DOHH2 (cell line): Measurements from ENCODE around the gene MTARC2.

Experiments used
- EZH2phosphoT487 ChIP-seq: fragments of 200-600 bp; sonication (generic); IDR thresholded peaks from 2 replicates; pipeline ENCODE4 v1.6.1; 2017; ENCODE audit warnings: borderline replicate concordance, mild to moderate bottlenecking, antibody characterized with exemption, low read length, moderate library complexity, mixed read lengths
- TF ChIP-seq, protein P1 (sequence below): fragments of 200-600 bp; sonication (generic); IDR thresholded peaks from one replicate; pipeline ENCODE4 v1.5.1; 2014; ENCODE audit warnings: antibody characterized with exemption, mild to moderate bottlenecking, low read depth, low read length; ENCODE audit not compliant: poor library complexity, severe bottlenecking

- TF ChIP-seq, protein P1, sequence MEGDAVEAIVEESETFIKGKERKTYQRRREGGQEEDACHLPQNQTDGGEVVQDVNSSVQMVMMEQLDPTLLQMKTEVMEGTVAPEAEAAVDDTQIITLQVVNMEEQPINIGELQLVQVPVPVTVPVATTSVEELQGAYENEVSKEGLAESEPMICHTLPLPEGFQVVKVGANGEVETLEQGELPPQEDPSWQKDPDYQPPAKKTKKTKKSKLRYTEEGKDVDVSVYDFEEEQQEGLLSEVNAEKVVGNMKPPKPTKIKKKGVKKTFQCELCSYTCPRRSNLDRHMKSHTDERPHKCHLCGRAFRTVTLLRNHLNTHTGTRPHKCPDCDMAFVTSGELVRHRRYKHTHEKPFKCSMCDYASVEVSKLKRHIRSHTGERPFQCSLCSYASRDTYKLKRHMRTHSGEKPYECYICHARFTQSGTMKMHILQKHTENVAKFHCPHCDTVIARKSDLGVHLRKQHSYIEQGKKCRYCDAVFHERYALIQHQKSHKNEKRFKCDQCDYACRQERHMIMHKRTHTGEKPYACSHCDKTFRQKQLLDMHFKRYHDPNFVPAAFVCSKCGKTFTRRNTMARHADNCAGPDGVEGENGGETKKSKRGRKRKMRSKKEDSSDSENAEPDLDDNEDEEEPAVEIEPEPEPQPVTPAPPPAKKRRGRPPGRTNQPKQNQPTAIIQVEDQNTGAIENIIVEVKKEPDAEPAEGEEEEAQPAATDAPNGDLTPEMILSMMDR = no peak
- TF ChIP-seq EZH2phosphoT487 = no peak
These were observed 41.6 kb upstream of the MTARC2 start for GRCh38 chr1:220706480-220706879.
